HG02623 (cell line): ENCODE data around the gene CSNK1G2.

Source experiments
- ATAC-seq: cut with Tn5 transposase; IDR thresholded peaks from one replicate; pipeline ENCODE4 v1.9.1; 2021; ENCODE audit warnings: moderate library complexity; ENCODE audit not compliant: unreplicated experiment

CSNK1G2 gene

GRCh38 chr19:1962674-1963073, 21.7 kb downstream of the CSNK1G2 start:
- ATAC-seq, result no peak

GRCh38 chr19:1967087-1967608, 26.2 kb downstream of the CSNK1G2 start:
- ATAC-seq, result no peak

GRCh38 chr19:1968279-1969175, 27.6 kb downstream of the CSNK1G2 start:
- ATAC-seq, result no peak

GRCh38 chr19:1969176-1970002, 28.4 kb downstream of the CSNK1G2 start:
- no peak for ATAC-seq

- no peak for ATAC-seq
These were observed 29.2 kb downstream of the CSNK1G2 start for GRCh38 chr19:1970003-1970805.

- no peak for ATAC-seq
These were observed 30.0 kb downstream of the CSNK1G2 start for GRCh38 chr19:1970806-1971502.

GRCh38 chr19:1974381-1975161, 33.6 kb downstream of the CSNK1G2 start:
- no peak for ATAC-seq

- no peak for ATAC-seq
These were observed 34.1 kb downstream of the CSNK1G2 start for GRCh38 chr19:1975162-1975480.

GRCh38 chr19:1977120-1977519, 36.1 kb downstream of the CSNK1G2 start:
- ATAC-seq, result no peak

- ATAC-seq, result no peak
These were observed 37.4 kb downstream of the CSNK1G2 start for GRCh38 chr19:1978346-1978894.

GRCh38 chr19:1979017-1979416, 38.0 kb downstream of the CSNK1G2 start:
- ATAC-seq, result no peak

- ATAC-seq, result no peak
These were observed 38.7 kb downstream of the CSNK1G2 start for GRCh38 chr19:1979642-1980041.

- ATAC-seq, result no peak
These were observed 39.3 kb downstream of the CSNK1G2 start for GRCh38 chr19:1980091-1980808.

- ATAC-seq, result no peak
These were observed 39.8 kb downstream of the CSNK1G2 start for GRCh38 chr19:1980809-1981181.

- ATAC-seq, result no peak
These were observed 40.3 kb downstream of the CSNK1G2 start for GRCh38 chr19:1981253-1981652.

- no peak for ATAC-seq
These were observed 43.4 kb downstream of the CSNK1G2 start for GRCh38 chr19:1984357-1984756.

GRCh38 chr19:1985588-1986356, 44.8 kb downstream of the CSNK1G2 start:
- no peak for ATAC-seq
